KBM-7 (cell line): ENCODE data around the gene TMEM115.

ENCODE experiments used
- DNase-seq: peaks from one replicate; pipeline ENCODE4 v3.0.0-alpha.2; 2015
- in situ Hi-C: fragments of 300-500 bp; cut with MboI; formaldehyde crosslinking; loops from 2 replicates; pipeline ENCODE4 v1.14.3; 2020; ENCODE audit warnings: low sequenced_read_pairs, low pct_unique_long_range_greater_than_20kb, mixed read lengths

The TMEM115 gene

DNA sequence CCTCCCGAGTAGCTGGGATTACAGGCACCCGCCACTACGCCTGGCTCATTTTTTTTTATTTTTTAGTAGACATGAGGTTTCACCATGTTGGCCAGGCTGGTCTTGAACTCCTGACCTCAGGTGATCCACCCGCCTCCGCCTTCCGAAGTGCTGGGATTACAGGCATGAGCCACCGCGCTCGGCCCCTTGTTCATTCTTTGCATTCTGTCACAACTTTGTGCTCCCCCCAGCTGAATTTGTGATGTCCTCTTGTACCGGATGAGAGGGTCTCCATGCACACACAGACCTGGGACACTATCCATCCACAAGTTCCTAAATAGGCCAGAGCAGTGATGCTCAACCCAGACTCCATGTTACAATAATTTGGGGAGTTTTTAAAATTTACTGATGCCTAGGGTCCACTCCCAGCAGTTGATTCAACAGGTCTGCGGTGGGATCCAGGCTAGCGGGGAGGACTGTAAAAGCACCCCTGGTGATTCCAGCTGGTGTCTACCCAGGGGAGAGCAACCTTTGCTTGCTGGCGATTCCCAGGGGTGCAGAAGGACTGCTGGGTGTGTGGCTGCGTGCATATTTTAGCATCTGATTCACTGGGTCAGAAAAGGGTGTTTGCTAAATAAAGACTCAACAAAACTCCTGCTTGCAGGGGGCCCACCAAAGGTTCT is 19.7 kb downstream of the TMEM115 start:
- DNase-seq: no peak
- in situ Hi-C loops: no loop called here

DNA sequence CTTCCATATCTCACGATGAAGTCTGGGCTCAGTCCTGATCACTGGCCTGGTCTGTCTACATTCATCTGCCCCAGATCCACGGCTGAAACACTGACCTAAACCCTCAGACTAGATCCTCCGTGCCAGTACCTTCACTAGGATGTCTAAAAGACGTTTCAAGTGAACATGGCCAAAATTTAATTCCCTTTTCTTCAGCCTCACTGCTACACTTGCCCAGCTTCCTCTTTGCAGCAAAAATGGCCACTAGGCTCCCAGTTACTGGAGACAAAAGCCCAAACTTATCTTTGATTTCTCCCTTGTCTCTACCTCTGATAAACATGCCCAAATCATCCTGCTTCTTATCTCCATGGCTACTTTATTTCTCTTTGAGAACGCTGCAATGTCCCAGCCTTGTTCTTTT is 20.4 kb downstream of the TMEM115 start:
- peak; percentile 68 for DNase-seq
- in situ Hi-C loops: no loop called here

DNA sequence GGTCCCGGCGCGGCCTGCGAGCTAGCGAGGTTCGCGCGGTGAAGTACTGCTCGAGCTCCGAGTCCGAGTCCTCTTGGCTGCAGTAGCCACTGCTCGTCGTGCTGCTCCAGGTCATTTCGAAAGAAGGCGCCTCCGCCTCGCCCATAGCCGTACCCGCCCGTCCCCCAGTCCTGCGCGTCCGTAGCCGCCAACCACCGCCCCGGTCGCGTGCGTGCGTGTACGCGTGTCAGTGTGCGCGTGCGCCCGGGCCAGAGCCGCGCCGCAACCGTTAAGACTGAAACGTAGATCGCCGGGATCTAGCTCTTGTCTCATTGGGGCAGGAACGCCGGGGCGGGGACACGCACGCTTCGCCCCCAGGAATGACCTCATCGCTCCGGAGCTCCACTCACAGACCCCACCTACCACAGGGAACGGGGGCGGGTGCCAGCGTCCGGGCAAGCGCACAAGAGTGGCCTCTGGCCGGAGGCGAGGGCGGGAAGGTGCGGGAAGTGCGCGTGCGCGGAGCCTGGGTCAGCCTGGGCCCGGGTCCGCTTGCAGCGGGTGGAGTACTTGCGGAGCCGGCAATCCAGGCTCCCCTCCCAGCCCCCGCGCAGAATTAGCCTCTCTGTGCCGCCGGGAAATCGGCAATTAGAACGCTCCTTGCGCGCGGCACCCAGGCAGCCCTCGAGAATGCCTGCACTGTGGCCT is 22.0 kb downstream of the TMEM115 start:
- peak; percentile 99 for DNase-seq
- in situ Hi-C loops: no loop called here

GRCh38 chr3:50336452-50337174 is 22.7 kb downstream of the TMEM115 start:
- in situ Hi-C loops: no loop called here
- no peak for DNase-seq

GRCh38 chr3:50334339-50335075 is 24.8 kb downstream of the TMEM115 start:
- in situ Hi-C loops: no loop called here
- no peak for DNase-seq

DNA sequence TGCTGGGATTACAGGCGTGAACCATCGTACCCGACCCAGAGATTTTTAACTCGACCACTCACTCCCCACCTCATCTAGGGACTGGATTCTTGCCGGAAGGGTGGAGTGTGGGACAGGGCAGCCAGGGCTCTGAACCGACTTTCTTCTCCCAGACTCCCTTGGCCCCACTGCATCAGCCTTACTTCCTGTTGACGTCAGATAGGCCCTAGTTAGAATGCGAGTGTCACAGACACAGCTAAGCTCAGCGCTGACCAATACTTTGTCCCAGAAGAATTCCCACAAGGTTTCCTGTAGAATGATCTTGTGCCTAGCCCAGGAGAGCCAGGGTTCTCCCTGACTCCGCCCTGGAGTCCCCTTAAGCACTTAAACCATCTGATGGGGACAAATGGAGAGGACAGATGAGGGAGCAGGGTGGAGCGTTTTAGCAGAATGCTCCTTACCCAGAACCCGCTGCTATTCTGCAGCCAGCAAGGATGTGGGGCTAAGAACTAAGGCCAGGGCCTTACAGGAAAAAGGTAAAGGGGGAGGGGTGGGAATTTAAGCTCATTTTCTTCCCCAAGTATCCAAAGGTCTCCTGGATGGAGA is 25.5 kb downstream of the TMEM115 start:
- no peak for DNase-seq
- in situ Hi-C loops: no loop called here

DNA sequence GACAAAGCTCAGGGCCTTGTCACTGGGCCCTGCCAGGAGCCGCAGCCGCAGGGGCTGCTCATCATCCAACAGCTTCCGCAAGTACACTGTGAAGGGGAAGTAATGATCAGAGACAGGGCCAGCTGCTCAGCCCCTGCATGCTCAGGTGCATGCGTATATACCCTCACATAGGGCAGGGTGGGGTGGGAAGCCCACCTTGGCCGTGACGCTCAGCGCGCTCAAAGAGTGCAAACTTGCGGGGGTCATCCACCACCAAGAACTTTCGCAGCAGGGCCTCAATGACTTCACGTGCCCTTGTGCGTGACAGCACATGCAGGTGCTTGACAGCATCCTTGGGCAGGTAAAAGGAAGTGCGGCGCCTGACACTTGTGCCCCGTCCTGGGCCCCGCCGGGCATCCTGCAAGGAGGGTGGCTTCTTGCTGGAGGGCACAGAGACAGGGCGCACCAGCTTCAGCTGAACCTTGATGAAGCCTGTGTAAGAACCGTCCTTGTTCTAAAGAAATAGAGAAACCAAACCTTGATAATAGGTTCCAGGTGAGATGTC is 27.9 kb downstream of the TMEM115 start:
- in situ Hi-C loops: no loop called here

DNA sequence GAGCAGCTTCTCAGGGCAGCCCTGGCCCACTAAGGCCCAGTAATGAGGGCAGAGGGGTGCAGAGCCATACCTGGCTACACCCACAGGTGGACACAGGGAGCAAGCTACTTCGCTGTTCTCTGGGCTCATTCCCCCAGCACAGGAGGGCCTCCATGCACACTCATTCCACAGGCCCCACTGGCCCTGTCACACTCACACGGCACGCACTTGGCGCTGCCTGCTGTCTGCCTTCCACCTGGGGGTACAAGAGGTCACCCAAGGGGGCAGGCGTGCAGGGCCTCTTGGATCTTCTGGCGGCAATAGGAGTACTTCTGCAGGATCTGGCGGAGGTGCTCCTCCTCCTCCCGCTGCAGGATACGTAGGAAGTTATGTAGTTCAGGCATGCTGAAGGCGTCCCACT is 29.0 kb downstream of the TMEM115 start:
- DNase-seq: no peak
- in situ Hi-C loops: no loop called here

More for the DNA sequence above, 27.9 kb downstream of the TMEM115 start:
- no peak for DNase-seq

GRCh38 chr3:50327943-50328691 is 31.2 kb downstream of the TMEM115 start, which contains the start of gene TUSC2:
TSS of gene TUSC2 (minus strand) at chr3:50328223. CDS start at chr3:50328099, 124 bp downstream.
- DNase-seq: peak; percentile 96
- in situ Hi-C loops: no loop called here

- no peak for DNase-seq
- in situ Hi-C loops: no loop called here
Observed at GRCh38 chr3:50327129-50327528, 32.2 kb downstream of the TMEM115 start.

GRCh38 chr3:50326182-50326541 is 33.2 kb downstream of the TMEM115 start:
- in situ Hi-C loops: no loop called here
- DNase-seq: no peak

DNA sequence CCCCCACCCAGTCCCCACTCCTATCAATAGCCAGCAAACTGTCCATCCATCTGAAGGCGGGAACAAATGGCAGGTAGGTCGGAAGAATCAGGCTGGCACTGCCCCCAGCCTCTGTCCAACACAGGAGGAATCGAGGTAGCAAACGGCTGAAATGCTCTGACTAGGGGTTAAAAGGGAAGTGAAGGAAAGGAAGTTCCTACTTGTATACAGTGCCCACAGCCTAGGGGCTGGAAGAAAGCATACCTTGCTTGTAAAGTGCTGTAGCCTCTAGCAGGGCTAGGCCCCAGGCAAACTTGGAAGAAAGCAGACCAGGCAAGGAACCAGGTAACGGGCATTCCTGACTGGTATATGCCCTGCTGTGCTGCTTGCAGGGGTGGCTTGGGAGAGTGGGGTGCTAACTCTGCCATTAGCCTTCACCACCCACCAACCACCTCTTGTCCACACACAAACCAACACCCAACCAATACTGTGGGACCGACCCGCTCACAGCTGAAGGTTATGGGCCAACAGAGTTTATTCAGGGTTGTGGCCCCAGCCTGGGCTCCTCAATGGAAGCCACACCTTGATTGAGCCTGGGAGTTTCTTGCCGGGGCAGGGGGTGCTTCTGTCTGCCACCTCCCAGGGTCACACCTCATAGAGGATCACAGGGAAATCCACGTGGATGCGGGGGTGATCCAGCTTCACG is 33.7 kb downstream of the TMEM115 start:
- DNase-seq: no peak
- in situ Hi-C loops: no loop called here

GRCh38 chr3:50325113-50325480 is 34.2 kb downstream of the TMEM115 start:
- in situ Hi-C loops: no loop called here
- DNase-seq: no peak

GRCh38 chr3:50324351-50325112 is 34.8 kb downstream of the TMEM115 start:
- in situ Hi-C loops: no loop called here
- DNase-seq: peak; percentile 77

GRCh38 chr3:50323614-50324199 is 35.6 kb downstream of the TMEM115 start:
- in situ Hi-C loops: no loop called here
- no peak for DNase-seq

DNA sequence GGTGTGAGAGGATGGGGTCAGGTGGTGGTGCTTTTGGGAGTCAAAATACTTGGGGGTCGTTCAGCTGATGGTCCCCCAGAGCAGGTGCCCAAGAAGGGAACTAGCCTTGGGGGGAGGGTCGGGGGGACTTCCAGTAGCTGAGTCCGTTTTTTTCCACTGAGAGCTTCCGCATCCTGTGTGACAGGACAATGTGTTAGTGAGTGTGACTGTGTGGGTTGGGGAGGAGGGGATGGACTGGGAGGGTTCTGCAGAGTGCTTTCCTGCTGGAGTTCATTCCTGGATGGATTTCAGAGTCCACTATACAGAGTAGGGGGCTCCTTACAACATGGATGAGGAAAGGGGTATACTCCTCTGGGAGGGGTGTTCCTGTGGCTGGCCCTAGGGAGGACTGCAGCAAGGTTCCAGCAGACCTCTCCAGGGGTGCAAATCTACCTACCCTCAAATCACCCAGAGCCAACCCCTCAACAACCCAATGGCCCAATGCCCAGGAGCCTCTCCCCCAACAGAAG is 36.2 kb downstream of the TMEM115 start:
- in situ Hi-C loops: no loop called here
- no peak for DNase-seq
